Sciatic nerve (tissue), 2 donors: Measurements from ENCODE around the gene SERPING1. TPM values are rescaled to one million over a fixed set of nuclear protein-coding genes. Genes with fewer than 3 reads are reported as not detected.
A peak's percentile ranks its signal among the peaks of the same experiment; 100 is the strongest.

Source experiments
- ATAC-seq: fragments of 200-7000 bp; cut with Tn5 transposase; one replicate; pipeline ENCODE4 v1.9.1; 2020; ENCODE audit warnings: mild to moderate bottlenecking, moderate library complexity
- DNase-seq: peaks from one replicate; pipeline ENCODE4 v3.0.0-alpha.2; 2020; ENCODE audit warnings: low spot score
- intact Hi-C: fragments of 100-400 bp; cut with DNase I; formaldehyde crosslinking; loops from one replicate; pipeline ENCODE4 v1.14.2; 2022
- total RNA-seq: library from RNA; stranded (reverse); fragmentation: NEBNext Ultra II Directional; extraction: Animal tissue kit (Norgen Biotek cat#: 25700); gene quantifications from one replicate; pipeline ENCODE4 v1.2.1, GENCODE V29; 2021
- donor health status: DM: no; HTN: no; CAD: no.
- donor health status: DM: no; HTN: no; CAD: no.

The SERPING1 gene
- total RNA-seq, 1 donor from 2014 or later, result 701 TPM

DNA sequence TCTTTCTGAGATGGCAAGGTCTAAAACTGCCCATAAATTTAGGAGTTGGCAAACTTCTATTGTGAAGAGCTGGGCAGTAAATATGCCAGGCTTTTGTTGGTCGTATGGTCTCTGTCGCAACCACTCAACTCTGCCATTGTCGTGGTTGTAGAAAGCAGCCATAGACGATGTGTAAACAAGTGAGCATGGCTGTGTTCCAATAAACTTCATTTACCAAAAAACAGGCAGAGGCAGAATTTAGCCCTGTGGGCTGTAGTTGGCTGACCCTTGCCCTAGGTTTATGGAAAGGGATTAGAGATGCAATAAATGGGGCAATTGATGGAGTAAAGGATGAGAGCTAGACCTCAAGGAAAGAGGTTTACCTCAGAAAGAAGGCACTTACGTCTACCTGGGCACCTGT, 34.6 kb downstream of the SERPING1 start:
- intact Hi-C loops, result no loop called here
- ATAC-seq (no peak), DNase-seq (no peak)

- ATAC-seq (no peak), DNase-seq (no peak)
- intact Hi-C loops, result no loop called here
Measured at GRCh38 chr11:57633394-57634070, 36.0 kb downstream of the SERPING1 start.

- intact Hi-C loops, result no loop called here
- ATAC-seq (no peak), DNase-seq (no peak)
Measured at GRCh38 chr11:57634311-57634710, 36.8 kb downstream of the SERPING1 start.

GRCh38 chr11:57635246-57635645, 37.8 kb downstream of the SERPING1 start:
- ATAC-seq (no peak), DNase-seq (no peak)
- intact Hi-C loops, result loop anchor here (5.0 kb wide), 1 partner anchor 68 kb away; the partner anchor contains the start of gene UBE2L6

GRCh38 chr11:57637626-57638004, 40.1 kb downstream of the SERPING1 start:
- intact Hi-C loops, result loop anchor here (5.0 kb wide), 1 partner anchor 70 kb away; the partner anchor contains the start of gene UBE2L6
- no peak for DNase-seq
- ATAC-seq, result peak; percentile 33

DNA sequence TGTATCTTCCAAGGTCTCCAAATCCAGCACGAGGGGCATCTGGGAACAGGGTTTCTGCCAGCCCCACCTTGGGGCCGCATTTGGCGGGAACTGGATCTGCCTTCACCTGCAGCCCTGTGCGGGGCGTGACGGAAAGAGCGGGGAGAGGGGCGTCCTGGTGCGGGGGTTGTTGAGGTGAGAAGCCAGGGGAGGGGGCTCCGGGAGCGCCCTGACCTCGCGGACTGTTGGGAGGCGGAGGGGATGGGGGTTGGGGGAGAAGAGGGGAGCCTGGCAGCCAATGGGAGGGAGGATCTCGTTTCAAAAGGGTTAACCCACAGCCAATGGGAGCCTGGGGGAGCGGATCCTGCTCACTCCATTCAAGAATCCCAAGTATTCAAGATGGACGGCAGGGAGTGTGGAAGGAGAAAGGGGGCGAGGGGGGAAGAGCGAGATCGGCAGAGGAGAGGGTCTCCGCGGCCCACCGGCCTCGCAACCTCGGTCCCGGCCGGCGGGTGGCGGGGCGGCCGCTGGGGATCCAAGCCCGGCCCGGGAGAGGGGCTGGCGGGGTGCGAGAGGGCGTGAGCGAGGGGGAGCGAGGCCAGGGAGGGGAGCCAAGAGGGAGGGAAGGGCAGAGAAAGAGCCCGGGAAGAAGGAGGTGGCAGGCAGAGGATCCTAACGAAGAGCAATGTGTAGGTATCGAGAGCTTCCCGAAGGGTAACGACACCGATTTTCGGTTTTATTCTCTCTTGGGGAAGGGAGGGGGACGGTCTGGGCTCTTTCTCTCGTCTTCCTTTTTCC, 40.7 kb downstream of the SERPING1 start:
- ATAC-seq, result peak; percentile 83
- intact Hi-C loops, result loop anchor here (5.0 kb wide), 1 partner anchor 71 kb away; the partner anchor contains the start of gene UBE2L6

GRCh38 chr11:57638811-57639320, 41.4 kb downstream of the SERPING1 start:
- ATAC-seq (peak; percentile 8), DNase-seq (no peak)
- intact Hi-C loops, result loop anchor here (5.0 kb wide), 1 partner anchor 72 kb away; the partner anchor contains the start of gene UBE2L6

More for the DNA sequence above, 40.7 kb downstream of the SERPING1 start:
- peak; percentile 81 for DNase-seq

- intact Hi-C loops, result loop anchor here (5.0 to 10.0 kb wide), 2 partner anchors 72 to 305 kb away; partner anchors contain the start of genes P2RX3, SSRP1 and UBE2L6
- ATAC-seq, result peak; percentile 18
- no peak for DNase-seq
Measured at GRCh38 chr11:57639321-57640067, 42.0 kb downstream of the SERPING1 start.

DNA sequence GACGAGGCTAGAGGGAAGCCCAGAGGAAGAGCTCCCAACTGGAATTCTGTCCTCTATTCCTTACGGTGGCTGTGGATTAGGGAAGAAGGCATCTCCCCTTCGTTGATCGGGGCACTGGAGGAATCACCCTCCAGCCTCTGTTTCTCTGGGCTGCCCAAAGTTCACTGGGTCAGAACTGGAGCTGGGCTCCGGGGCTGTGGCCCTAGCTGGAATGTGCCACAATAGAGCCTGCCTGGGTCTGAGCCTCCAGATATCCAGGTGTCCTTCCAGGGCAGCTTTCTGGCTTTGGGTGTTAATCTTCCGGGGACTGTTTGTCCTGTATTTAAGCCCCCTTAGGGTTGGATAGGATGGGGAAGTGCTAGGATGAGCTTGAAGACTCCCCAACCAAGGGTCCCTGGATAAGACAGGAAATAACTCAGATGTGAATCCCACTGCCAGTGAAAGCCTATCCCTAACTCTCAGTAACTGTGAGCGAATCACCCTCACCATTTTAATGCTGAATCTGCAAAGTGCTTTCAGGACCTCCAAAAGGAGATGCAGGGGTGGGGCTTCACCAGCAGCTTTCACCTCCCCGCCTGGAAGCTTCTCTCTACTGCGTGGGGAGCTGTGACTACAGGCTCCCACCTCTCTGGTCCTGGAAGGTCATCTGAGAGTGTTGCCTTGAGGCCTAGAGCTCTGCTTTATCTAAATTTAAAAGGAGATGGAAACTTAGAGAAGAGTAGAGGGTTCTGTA, 42.7 kb downstream of the SERPING1 start:
- ATAC-seq, result no peak
- no peak for DNase-seq
- intact Hi-C loops, result loop anchor here (10.0 kb wide), 1 partner anchor 305 kb away; the partner anchor contains the start of genes P2RX3 and SSRP1

- ATAC-seq (peak; percentile 26), DNase-seq (no peak)
- intact Hi-C loops, result loop anchor here (10.0 kb wide), 1 partner anchor 306 kb away; the partner anchor contains the start of genes P2RX3 and SSRP1
Measured at GRCh38 chr11:57641011-57641807, 43.7 kb downstream of the SERPING1 start.

DNA sequence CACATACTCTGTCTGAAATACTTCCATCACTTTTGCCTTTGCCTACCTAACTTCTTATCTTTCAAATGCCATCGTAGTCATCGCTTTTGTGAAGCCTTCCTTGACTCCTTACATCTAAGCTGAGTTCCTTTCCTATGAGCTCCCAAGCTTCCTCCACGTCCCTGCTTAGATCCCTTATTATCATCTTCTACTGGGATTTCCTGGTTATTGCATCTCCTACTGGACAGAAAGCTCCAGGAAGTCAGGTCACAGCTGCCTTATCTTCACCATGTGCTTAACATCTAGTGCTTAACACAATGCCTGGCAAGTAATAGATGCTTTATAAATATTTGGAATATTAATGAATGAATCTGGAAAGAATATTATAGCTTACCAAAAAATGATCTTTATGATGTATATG, 46.3 kb downstream of the SERPING1 start:
- ATAC-seq, result no peak
- DNase-seq, result no peak
- intact Hi-C loops, result loop anchor here (10.0 kb wide), 1 partner anchor 309 kb away; the partner anchor contains the start of genes P2RX3 and SSRP1

GRCh38 chr11:57644748-57645688, 47.5 kb downstream of the SERPING1 start:
- ATAC-seq (peak; percentile 75), DNase-seq (peak; percentile 90)
- intact Hi-C loops, result loop anchor here (10.0 kb wide), 1 partner anchor 310 kb away; the partner anchor contains the start of genes P2RX3 and SSRP1

DNA sequence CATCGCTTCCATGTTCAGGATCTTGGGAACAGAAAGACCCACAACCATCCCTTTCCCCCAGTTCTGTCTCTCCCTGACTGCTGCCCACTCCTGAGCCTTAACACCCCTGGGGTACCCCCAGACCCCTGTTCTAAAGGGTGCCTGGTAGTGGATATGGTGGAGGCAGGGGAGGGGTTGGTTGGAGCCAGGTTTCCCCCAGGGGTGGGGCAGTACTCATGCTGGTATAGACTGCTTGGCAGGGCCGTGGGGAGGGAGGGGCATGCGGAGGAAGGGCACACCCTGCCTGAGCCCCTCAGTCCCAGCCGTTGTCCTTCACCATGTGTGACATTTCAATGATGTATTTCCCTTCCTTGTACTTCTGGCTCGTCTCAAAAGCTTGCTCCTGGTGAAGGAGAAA, 48.2 kb downstream of the SERPING1 start:
- ATAC-seq (peak; percentile 1), DNase-seq (peak; percentile 66)
- intact Hi-C loops, result loop anchor here (10.0 kb wide), 1 partner anchor 311 kb away; the partner anchor contains the start of genes P2RX3 and SSRP1

- ATAC-seq (no peak), DNase-seq (no peak)
- intact Hi-C loops, result loop anchor here (10.0 kb wide), 1 partner anchor 311 kb away; the partner anchor contains the start of genes P2RX3 and SSRP1
Measured at GRCh38 chr11:57646194-57646798, 48.8 kb downstream of the SERPING1 start.

DNA sequence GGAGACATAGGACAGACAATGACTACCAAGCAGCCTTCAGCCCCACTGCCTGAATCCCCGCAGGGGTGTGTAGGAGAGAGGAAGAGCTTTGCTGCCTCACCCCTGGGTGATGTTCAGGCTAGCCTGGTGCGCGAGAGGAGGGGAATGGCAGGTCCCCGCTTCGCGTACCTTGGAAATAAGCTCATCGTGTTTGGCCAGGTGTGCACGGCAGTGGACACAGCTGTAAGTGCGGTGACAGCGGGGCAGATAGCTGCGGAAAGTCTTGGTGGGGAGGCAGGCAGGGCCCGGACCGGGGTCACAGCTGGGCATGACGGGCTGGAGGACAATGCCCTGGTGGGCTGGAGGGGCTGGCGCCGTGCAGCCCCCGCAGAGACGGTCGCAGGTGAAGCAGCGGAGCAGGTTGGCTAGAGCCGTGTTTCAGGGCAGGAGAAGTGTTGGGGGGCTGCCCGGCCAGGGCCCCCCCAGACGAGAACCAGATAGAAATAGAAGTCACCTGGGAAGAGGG, 49.4 kb downstream of the SERPING1 start:
- ATAC-seq (peak; percentile 1), DNase-seq (no peak)
- intact Hi-C loops, result loop anchor here (10.0 kb wide), 1 partner anchor 312 kb away; the partner anchor contains the start of genes P2RX3 and SSRP1
